HL-60 (cell line): Measurements from ENCODE around the gene DNAJB12.

Experiments
- DNase-seq, 2 experiments: peaks; one replicate each; pipeline ENCODE4 v3.0.0-alpha.2; 2010 to 2020; ENCODE audit warnings: low read depth in 1 of 2, low spot score in 1 of 2
- H3K27ac ChIP-seq: fragments of 250-450 bp; sonication (Bioruptor Pico); replicated peaks from 2 replicates; pipeline ENCODE4 v1.5.1; 2020; ENCODE audit warnings: mild to moderate bottlenecking, moderate library complexity
- H3K27me3 ChIP-seq: fragments of 250-450 bp; sonication (Bioruptor Pico); 2 replicates; pipeline ENCODE4 v1.5.1; 2021; ENCODE audit warnings: mild to moderate bottlenecking, moderate library complexity; ENCODE audit not compliant: insufficient read depth, poor library complexity, severe bottlenecking
- H3K4me3 ChIP-seq: replicated peaks from 2 replicates; pipeline ENCODE4 v1.5.1; 2011; ENCODE audit warnings: mild to moderate bottlenecking, control low read depth, low read length; ENCODE audit not compliant: insufficient read depth
- CTCF ChIP-seq: IDR thresholded peaks from one replicate; pipeline ENCODE4 v1.5.1; 2011; ENCODE audit warnings: low read length, control low read depth, inconsistent platforms; ENCODE audit not compliant: insufficient read depth
- GABPA ChIP-seq: IDR thresholded peaks from 2 replicates; pipeline ENCODE4 v1.6.1; 2012; ENCODE audit warnings: low read depth
- POLR2AphosphoS5 ChIP-seq: IDR thresholded peaks from 2 replicates; pipeline ENCODE4 v1.6.1; 2012; ENCODE audit warnings: low read depth
- REST ChIP-seq: IDR thresholded peaks from 2 replicates; pipeline ENCODE4 v1.6.1; 2012; ENCODE audit warnings: low read depth; ENCODE audit not compliant: insufficient replicate concordance
- SPI1 ChIP-seq: IDR thresholded peaks from 2 replicates; pipeline ENCODE4 v1.6.1; 2012; ENCODE audit warnings: low read depth, mild to moderate bottlenecking, borderline replicate concordance

DNAJB12 gene

GRCh38 chr10:72364239-72364777 lies 9.6 kb upstream of the DNAJB12 start:
- Histone ChIP-seq H3K27me3 (no peaks in the 10 kb centered on the region), H3K4me3 (no peak overlapping the region), H3K27ac (peak overlapping the region; percentile 39)
- peak; percentile 87 to 92 for DNase-seq
- TF ChIP-seq GABPA (no peak), POLR2AphosphoS5 (peak; percentile 84), SPI1 (peak; percentile 71; the same call in 1 of the 2 replicates), CTCF (peak; percentile 98)

GRCh38 chr10:72356987-72357386 lies 2.3 kb upstream of the DNAJB12 start:
- Histone ChIP-seq H3K27me3 (no peaks in the 10 kb centered on the region), H3K4me3 (no peak overlapping the region), H3K27ac (no peak overlapping the region)
- TF ChIP-seq SPI1: no peak
- no peak for TF ChIP-seq POLR2AphosphoS5
- no peak for TF ChIP-seq CTCF
- no peak for TF ChIP-seq REST
- TF ChIP-seq GABPA: no peak
- DNase-seq: no peak

GRCh38 chr10:72356115-72356514 lies 1.4 kb upstream of the DNAJB12 start:
- Histone ChIP-seq H3K27ac (no peak overlapping the region), H3K4me3 (no peak overlapping the region), H3K27me3 (no peaks in the 10 kb centered on the region)
- TF ChIP-seq SPI1: no peak
- no peak for TF ChIP-seq CTCF
- no peak for TF ChIP-seq POLR2AphosphoS5
- TF ChIP-seq GABPA: no peak
- TF ChIP-seq REST: no peak
- DNase-seq: no peak

- TF ChIP-seq REST (no peak), POLR2AphosphoS5 (no peak), GABPA (no peak), SPI1 (no peak), CTCF (no peak)
- DNase-seq: no peak
- Histone ChIP-seq H3K4me3 (peak overlapping the region; percentile 79), H3K27me3 (no peaks in the 10 kb centered on the region), H3K27ac (peak overlapping the region; percentile 99)
Observed at GRCh38 chr10:72355214-72355555, 466 bp upstream of the DNAJB12 start.
